ENCODE data around the gene SLC17A5. TPM values are rescaled to one million over a fixed set of nuclear protein-coding genes. Genes with fewer than 3 reads are reported as not detected.
"Not testable (repeated sequence)": the region's sequence is repeated elsewhere in the genome, so short reads cannot be mapped to it uniquely, and the experiment has no call there.

Gene SLC17A5
- total and polyA plus RNA-seq, 2 donors, result 4.7 to 5.4 TPM

DNA sequence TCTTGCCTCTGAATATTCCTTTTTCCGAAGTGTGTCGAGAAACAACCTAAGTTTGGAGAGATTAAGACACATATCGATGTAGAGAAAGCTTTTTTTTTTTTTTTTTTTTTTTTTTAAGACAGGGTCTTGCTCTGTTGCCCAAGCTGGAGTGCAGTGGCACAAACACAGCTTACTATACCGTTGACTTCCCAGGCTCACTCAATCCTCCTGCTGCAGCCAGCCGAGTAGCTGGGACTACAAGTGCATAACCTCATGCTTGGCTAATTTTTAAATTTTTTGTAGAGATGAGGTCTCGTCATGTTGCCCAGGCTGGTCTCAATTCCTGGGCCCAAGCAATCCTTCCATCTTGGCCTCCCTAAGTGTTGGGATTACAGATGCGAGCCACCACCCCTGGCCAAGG lies 21.4 kb downstream of the SLC17A5 start:
- Histone ChIP-seq H3K9me3 (ENCODE audit: control insufficient read depth in 2 of 2, insufficient read depth in 1 of 2, low read length in 1 of 2) (no peaks in the 10 kb centered on the region), H3K27ac (ENCODE audit: low read depth in 1 of 2, low read length in 1 of 2) (no peak overlapping the region), H3K4me1 (ENCODE audit: control insufficient read depth in 2 of 2, insufficient read depth in 2 of 2, low read length in 2 of 2) (no peaks in the 10 kb centered on the region), H3K4me3 (ENCODE audit: low read length in 2 of 2) (no peak overlapping the region), H3K36me3 (ENCODE audit: control insufficient read depth in 2 of 2, insufficient read depth in 2 of 2, low read length in 1 of 2) (peaks cover 7 to 20% of the 10 kb centered on the region in 2 donors), H3K27me3 (ENCODE audit: control insufficient read depth in 2 of 2, insufficient read depth in 1 of 2, low read length in 1 of 2) (no peaks in the 10 kb centered on the region)
- no peak for DNase-seq (ENCODE audit: low read depth in 6 of 9, low spot score in 9 of 9)
- WGBS, result 90% methylated on average over 7 of the region's 7 CpGs

DNA sequence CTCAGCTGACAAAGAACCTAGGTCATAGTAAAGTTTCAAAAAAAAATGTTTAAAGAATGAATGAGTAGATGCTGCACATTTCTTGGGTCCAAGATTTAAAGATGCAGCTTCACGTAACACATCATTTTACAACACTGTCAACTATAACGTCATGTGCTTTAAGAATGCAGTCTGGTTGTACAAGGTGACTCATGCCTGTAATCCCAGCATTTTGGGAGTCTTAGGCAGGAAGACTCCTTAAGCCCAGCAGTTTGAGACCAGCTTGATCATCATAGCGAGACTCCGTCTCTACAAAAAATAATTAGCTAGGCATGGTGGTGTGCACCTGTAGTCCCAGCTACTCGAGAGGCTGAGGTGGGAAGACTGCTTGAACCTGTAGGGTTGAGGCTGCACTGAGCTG lies 21.9 kb downstream of the SLC17A5 start:
- no peaks in the 10 kb centered on the region for H3K4me1 ChIP-seq (ENCODE audit: control insufficient read depth in 2 of 2, insufficient read depth in 2 of 2, low read length in 2 of 2)
- peaks cover 7 to 20% of the 10 kb centered on the region in 2 donors for H3K36me3 ChIP-seq (ENCODE audit: control insufficient read depth in 2 of 2, insufficient read depth in 2 of 2, low read length in 1 of 2)
- H3K4me3 ChIP-seq (ENCODE audit: low read length in 2 of 2), result no peak overlapping the region
- no peak overlapping the region for H3K27ac ChIP-seq (ENCODE audit: low read depth in 1 of 2, low read length in 1 of 2)
- H3K27me3 ChIP-seq (ENCODE audit: control insufficient read depth in 2 of 2, insufficient read depth in 1 of 2, low read length in 1 of 2), result no peaks in the 10 kb centered on the region
- H3K9me3 ChIP-seq (ENCODE audit: control insufficient read depth in 2 of 2, insufficient read depth in 1 of 2, low read length in 1 of 2), result no peaks in the 10 kb centered on the region
- no peak for DNase-seq (ENCODE audit: low read depth in 6 of 9, low spot score in 9 of 9)
- 99% methylated on average over 5 of the region's 5 CpGs for WGBS

DNA sequence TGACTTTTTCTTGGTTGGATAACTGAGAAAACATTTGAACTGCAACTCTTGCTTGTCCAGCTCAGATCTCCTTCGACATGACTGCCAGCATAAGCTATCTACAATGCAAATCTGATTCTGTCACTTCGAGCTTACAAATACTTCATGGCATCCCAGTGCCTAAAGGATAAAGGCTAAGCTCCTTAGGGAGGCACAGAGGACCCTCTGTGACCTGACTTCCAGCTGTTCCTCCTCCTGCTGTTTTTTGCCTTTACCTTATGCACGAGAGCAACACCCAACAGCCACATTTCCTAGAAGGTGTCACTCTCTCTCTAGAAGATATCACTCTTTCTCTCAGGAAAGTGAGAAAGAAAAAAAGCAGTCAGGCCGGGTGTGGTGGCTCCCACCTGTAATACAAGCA lies 23.4 kb downstream of the SLC17A5 start:
- Histone ChIP-seq H3K9me3 (ENCODE audit: control insufficient read depth in 2 of 2, insufficient read depth in 1 of 2, low read length in 1 of 2) (no peaks in the 10 kb centered on the region), H3K4me1 (ENCODE audit: control insufficient read depth in 2 of 2, insufficient read depth in 2 of 2, low read length in 2 of 2) (no peaks in the 10 kb centered on the region), H3K4me3 (ENCODE audit: low read length in 2 of 2) (no peak overlapping the region), H3K27ac (ENCODE audit: low read depth in 1 of 2, low read length in 1 of 2) (no peak overlapping the region), H3K27me3 (ENCODE audit: control insufficient read depth in 2 of 2, insufficient read depth in 1 of 2, low read length in 1 of 2) (no peaks in the 10 kb centered on the region), H3K36me3 (ENCODE audit: control insufficient read depth in 2 of 2, insufficient read depth in 2 of 2, low read length in 1 of 2) (peaks cover 7 to 20% of the 10 kb centered on the region in 2 donors)
- no peak for DNase-seq (ENCODE audit: low read depth in 6 of 9, low spot score in 9 of 9)
- 87% methylated on average over 4 of the region's 4 CpGs for WGBS

DNA sequence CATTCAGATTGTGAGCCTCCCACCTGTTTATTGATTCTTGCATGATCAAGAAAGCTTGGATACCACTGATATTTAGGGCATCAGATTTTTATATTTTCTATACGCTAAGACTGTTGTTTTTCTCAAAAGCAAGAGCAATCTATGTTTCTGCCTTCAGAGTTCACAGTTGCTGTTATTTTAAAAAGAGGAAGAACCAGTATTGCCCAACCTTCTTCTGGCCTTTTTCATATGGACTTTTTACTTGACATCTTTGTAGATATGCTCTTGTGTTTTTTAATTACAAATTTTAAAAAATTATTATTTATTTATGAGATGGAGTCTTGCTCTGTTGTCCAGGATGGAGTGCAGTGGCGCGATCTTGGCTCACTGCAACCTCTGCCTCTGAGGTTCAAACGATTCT lies 28.9 kb downstream of the SLC17A5 start:
- DNase-seq (ENCODE audit: low read depth in 6 of 9, low spot score in 9 of 9), result no peak
- H3K27ac ChIP-seq (ENCODE audit: low read depth in 1 of 2, low read length in 1 of 2), result no peak overlapping the region
- no peaks in the 10 kb centered on the region for H3K4me1 ChIP-seq (ENCODE audit: control insufficient read depth in 2 of 2, insufficient read depth in 2 of 2, low read length in 2 of 2)
- no peaks in the 10 kb centered on the region for H3K27me3 ChIP-seq (ENCODE audit: control insufficient read depth in 2 of 2, insufficient read depth in 1 of 2, low read length in 1 of 2)
- no peak overlapping the region for H3K4me3 ChIP-seq (ENCODE audit: low read length in 2 of 2)
- H3K9me3 ChIP-seq (ENCODE audit: control insufficient read depth in 2 of 2, insufficient read depth in 1 of 2, low read length in 1 of 2), result no peaks in the 10 kb centered on the region
- 97% methylated on average over 4 of the region's 4 CpGs for WGBS
- peaks cover 2 to 4% of the 10 kb centered on the region in 2 donors for H3K36me3 ChIP-seq (ENCODE audit: control insufficient read depth in 2 of 2, insufficient read depth in 2 of 2, low read length in 1 of 2)

DNA sequence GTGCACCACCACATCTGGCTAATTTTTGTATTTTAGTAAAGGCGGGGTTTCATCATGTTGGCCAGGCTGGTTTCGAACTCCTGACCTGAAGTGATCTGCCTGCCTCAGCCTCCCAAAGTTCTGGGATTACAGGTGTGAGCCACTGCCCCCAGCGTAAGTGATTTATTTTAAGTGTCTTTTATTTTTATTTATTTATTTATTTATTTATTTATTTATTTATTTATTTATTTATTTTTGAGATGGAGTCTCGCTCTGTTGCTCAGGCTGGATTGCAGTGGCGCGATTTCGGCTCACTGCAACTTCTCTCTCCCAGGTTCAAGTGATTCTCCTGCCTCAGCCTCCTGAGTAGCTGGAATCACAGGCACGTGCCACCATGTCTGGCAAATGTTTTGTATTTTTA lies 30.3 kb downstream of the SLC17A5 start:
- not testable (repeated sequence) for H3K27ac ChIP-seq (ENCODE audit: low read depth in 1 of 2, low read length in 1 of 2); H3K4me1 ChIP-seq (ENCODE audit: control insufficient read depth in 2 of 2, insufficient read depth in 2 of 2, low read length in 2 of 2); DNase-seq (ENCODE audit: low read depth in 6 of 9, low spot score in 9 of 9); H3K36me3 ChIP-seq (ENCODE audit: control insufficient read depth in 2 of 2, insufficient read depth in 2 of 2, low read length in 1 of 2); H3K4me3 ChIP-seq (ENCODE audit: low read length in 2 of 2); H3K27me3 ChIP-seq (ENCODE audit: control insufficient read depth in 2 of 2, insufficient read depth in 1 of 2, low read length in 1 of 2); H3K9me3 ChIP-seq (ENCODE audit: control insufficient read depth in 2 of 2, insufficient read depth in 1 of 2, low read length in 1 of 2)
- WGBS, result 98% methylated on average over 8 of the region's 8 CpGs

DNA sequence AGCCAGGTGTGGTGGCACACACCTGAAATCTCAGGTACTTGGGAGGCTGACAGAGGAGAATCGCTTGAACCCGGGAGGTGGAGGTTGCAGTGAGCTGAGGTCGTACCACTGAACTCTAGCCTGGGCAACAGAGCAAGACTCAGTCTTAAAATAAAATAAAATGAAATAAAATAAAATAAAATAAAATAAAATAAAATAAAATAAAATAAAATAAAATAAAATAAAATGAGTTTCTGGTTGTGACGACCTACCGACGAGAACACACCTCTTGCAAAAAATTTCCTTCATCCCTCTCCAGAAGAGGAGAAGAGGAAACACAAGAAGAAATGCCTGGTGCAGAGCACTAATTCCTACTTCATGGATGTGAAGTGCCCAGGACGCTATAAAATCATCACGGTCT lies 35.7 kb downstream of the SLC17A5 start:
- H3K27ac ChIP-seq (ENCODE audit: low read depth in 1 of 2, low read length in 1 of 2), result not testable (repeated sequence)

DNA sequence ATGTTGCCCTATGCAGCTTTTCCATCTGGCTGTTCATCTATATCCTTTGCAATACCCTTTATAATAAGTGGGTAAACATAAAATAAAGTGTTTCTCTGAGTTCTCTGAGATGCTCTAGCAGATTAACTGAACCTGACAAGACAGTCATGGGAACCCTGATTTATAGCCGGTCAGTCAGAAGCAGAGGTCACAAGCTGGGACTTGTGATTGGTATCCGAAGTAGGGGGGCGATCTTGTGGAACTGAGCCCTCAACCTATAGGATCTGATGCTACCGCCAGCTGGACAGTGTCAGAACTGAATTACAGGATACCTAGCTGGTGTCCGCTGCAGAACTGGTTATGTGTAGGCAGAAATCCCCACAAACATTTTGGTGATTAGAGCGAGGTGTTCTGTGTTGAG lies 39.0 kb downstream of the SLC17A5 start:
- H3K4me1 ChIP-seq (ENCODE audit: control insufficient read depth in 2 of 2, insufficient read depth in 2 of 2, low read length in 2 of 2), result no peaks in the 10 kb centered on the region
- H3K36me3 ChIP-seq (ENCODE audit: control insufficient read depth in 2 of 2, insufficient read depth in 2 of 2, low read length in 1 of 2), result peaks cover 11 to 17% of the 10 kb centered on the region in 2 donors
- H3K27me3 ChIP-seq (ENCODE audit: control insufficient read depth in 2 of 2, insufficient read depth in 1 of 2, low read length in 1 of 2), result no peaks in the 10 kb centered on the region
- no peak overlapping the region for H3K4me3 ChIP-seq (ENCODE audit: low read length in 2 of 2)
- no peak overlapping the region for H3K27ac ChIP-seq (ENCODE audit: low read depth in 1 of 2, low read length in 1 of 2)
- H3K9me3 ChIP-seq (ENCODE audit: control insufficient read depth in 2 of 2, insufficient read depth in 1 of 2, low read length in 1 of 2), result no peaks in the 10 kb centered on the region
- 88% methylated on average over 6 of the region's 6 CpGs for WGBS
- no peak for DNase-seq (ENCODE audit: low read depth in 6 of 9, low spot score in 9 of 9)

More for the DNA sequence above, 35.7 kb downstream of the SLC17A5 start:
- H3K27me3 ChIP-seq (ENCODE audit: control insufficient read depth in 2 of 2, insufficient read depth in 1 of 2, low read length in 1 of 2); H3K4me1 ChIP-seq (ENCODE audit: control insufficient read depth in 2 of 2, insufficient read depth in 2 of 2, low read length in 2 of 2); DNase-seq (ENCODE audit: low read depth in 6 of 9, low spot score in 9 of 9); H3K9me3 ChIP-seq (ENCODE audit: control insufficient read depth in 2 of 2, insufficient read depth in 1 of 2, low read length in 1 of 2); H3K4me3 ChIP-seq (ENCODE audit: low read length in 2 of 2): not testable (repeated sequence)
- peaks cover 9 to 12% of the 10 kb centered on the region in 2 donors for H3K36me3 ChIP-seq (ENCODE audit: control insufficient read depth in 2 of 2, insufficient read depth in 2 of 2, low read length in 1 of 2)
- 92% methylated on average over 8 of the region's 8 CpGs for WGBS

DNA sequence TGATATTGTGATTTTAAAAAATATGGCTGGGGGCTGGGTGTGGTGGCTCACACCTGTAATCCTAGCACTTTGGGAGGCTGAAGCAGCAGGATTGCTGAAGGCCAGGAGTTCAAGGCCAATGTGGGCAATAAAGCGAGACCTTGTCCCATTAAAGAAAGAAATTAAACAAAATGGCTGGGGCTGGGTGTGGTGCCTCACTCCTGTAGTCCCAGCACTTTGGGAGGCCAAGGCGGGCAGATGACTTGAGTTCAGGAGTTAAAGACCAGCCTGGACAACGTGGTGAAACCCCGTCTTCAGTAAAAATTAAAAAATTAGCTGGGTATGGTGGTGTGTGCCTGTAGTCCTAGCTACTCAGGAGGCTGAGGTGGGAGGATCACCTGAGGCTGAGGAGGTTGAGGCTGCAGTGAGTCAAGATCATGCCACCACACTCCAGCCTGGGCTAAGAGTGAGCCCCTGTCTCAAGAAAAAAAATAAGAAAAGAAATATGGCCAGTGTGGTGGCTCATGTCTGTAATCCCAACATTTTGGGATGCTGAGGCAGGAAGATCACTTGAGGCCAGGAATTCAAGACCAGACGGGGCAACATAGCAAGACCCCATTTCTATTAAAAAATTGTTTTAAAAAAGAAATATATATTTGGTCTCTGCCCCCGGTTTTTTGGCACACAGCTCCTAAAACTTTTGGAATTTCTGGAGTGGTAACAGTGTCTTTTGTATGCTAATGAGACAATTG lies 39.8 kb downstream of the SLC17A5 start:
- Histone ChIP-seq H3K4me3 (ENCODE audit: low read length in 2 of 2) (no peak overlapping the region), H3K27ac (ENCODE audit: low read depth in 1 of 2, low read length in 1 of 2) (no peak overlapping the region), H3K27me3 (ENCODE audit: control insufficient read depth in 2 of 2, insufficient read depth in 1 of 2, low read length in 1 of 2) (no peaks in the 10 kb centered on the region), H3K36me3 (ENCODE audit: control insufficient read depth in 2 of 2, insufficient read depth in 2 of 2, low read length in 1 of 2) (peaks cover 11 to 25% of the 10 kb centered on the region in 2 donors), H3K4me1 (ENCODE audit: control insufficient read depth in 2 of 2, insufficient read depth in 2 of 2, low read length in 2 of 2) (no peaks in the 10 kb centered on the region), H3K9me3 (ENCODE audit: control insufficient read depth in 2 of 2, insufficient read depth in 1 of 2, low read length in 1 of 2) (no peaks in the 10 kb centered on the region)
- DNase-seq (ENCODE audit: low read depth in 6 of 9, low spot score in 9 of 9), result no peak
- WGBS, result 86% methylated on average over 6 of the region's 6 CpGs

DNA sequence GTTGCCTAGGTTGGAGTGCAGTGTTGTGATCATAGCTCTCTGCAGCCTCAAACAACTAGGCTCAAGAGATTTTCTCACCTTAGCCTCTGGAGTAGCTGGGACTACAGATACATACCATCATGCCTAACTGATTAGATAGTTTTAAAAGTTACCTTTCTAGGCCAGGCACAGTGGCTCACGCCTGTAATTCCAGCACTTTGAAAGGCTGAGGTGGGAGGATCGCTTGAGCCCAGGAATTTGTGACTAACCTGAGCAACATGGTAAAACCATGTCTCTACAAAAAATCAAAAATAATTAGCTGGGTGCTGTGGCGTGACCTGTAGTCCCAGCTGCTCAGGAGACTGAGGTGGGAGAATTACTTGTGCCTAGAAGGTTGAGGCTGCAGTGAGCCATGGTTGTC lies 41.2 kb downstream of the SLC17A5 start:
- H3K27me3 ChIP-seq (ENCODE audit: control insufficient read depth in 2 of 2, insufficient read depth in 1 of 2, low read length in 1 of 2), result no peaks in the 10 kb centered on the region
- DNase-seq (ENCODE audit: low read depth in 6 of 9, low spot score in 9 of 9), result no peak
- no peak overlapping the region for H3K4me3 ChIP-seq (ENCODE audit: low read length in 2 of 2)
- peaks cover 11 to 35% of the 10 kb centered on the region in 2 donors for H3K36me3 ChIP-seq (ENCODE audit: control insufficient read depth in 2 of 2, insufficient read depth in 2 of 2, low read length in 1 of 2)
- no peaks in the 10 kb centered on the region for H3K4me1 ChIP-seq (ENCODE audit: control insufficient read depth in 2 of 2, insufficient read depth in 2 of 2, low read length in 2 of 2)
- no peak overlapping the region for H3K27ac ChIP-seq (ENCODE audit: low read depth in 1 of 2, low read length in 1 of 2)
- 97% methylated on average over 3 of the region's 3 CpGs for whole genome bisulfite sequencing
- no peaks in the 10 kb centered on the region for H3K9me3 ChIP-seq (ENCODE audit: control insufficient read depth in 2 of 2, insufficient read depth in 1 of 2, low read length in 1 of 2)
